A549 (cell line): ENCODE results near the gene SNX25. TPM values are rescaled to one million over a fixed set of nuclear protein-coding genes. Genes with fewer than 3 reads are reported as not detected.

ENCODE experiments used
- ATAC-seq, 2 experiments: fragments of 200-7000 bp in 1 of 2; fragments of >200 bp in 1 of 2; cut with Nextera tagmentation in 1 of 2; cut with Tn5 transposase in 1 of 2; 3 replicates each; pipeline versions ENCODE4 v1.8.0 to v1.9.1; 2018 to 2020; ENCODE audit warnings: mild to moderate bottlenecking in 1 of 2, moderate library complexity in 1 of 2
- CTCF ChIA-PET: fragments of 300-600 bp; sonication (Branson Sonifier 250); formaldehyde crosslinking; extraction: SDS; loops from one replicate; lab custom pipeline; 2021; ENCODE audit warnings: antibody characterized with exemption, inconsistent platforms; lab: Yijun Ruan, JAX
- POLR2A ChIA-PET: fragments of 350-600 bp; formaldehyde crosslinking; extraction: SDS; loops from one replicate; lab custom pipeline; 2021; ENCODE audit warnings: antibody characterized with exemption, inconsistent platforms; lab: Yijun Ruan, JAX
- DNase-seq, 2 experiments: peaks; one replicate each; pipeline versions ENCODE4 v3.0.0 to v3.0.0-alpha.2; 2011 to 2016; ENCODE audit warnings: low read depth in 1 of 2, low spot score in 1 of 2
- FAIRE-seq: peaks from 2 replicates; lab custom pipeline; 2011; peaks lifted over from hg19 to GRCh38; lab: Jason Lieb, UNC
- H3K27ac ChIP-seq, 2 experiments: fragments of >200 bp; sonication (Bioruptor Twin); formaldehyde crosslinking; 3 replicates each; pipeline ENCODE4 v1.5.1; 2016 to 2017
- H3K4me1 ChIP-seq: fragments of >200 bp; sonication (Bioruptor Twin); formaldehyde crosslinking; 3 replicates; pipeline ENCODE4 v1.6.1; 2016
- H3K4me2 ChIP-seq: fragments of >200 bp; sonication (Bioruptor Twin); formaldehyde crosslinking; 3 replicates; pipeline ENCODE4 v1.6.1; 2016
- H3K4me3 ChIP-seq: fragments of >200 bp; sonication (Bioruptor Twin); formaldehyde crosslinking; 3 replicates; pipeline ENCODE4 v1.5.1; 2016
- H3K9me3 ChIP-seq: fragments of >200 bp; sonication (Bioruptor Twin); formaldehyde crosslinking; 3 replicates; pipeline ENCODE4 v1.6.1; 2016
- BHLHE40 ChIP-seq: IDR thresholded peaks from 2 replicates; pipeline ENCODE4 v1.6.1; 2012; ENCODE audit warnings: low read depth, low read length, inconsistent platforms
- CBX2 ChIP-seq: fragments of 200-600 bp; sonication (generic); IDR thresholded peaks from 2 replicates; pipeline ENCODE4 v1.6.1; 2016; ENCODE audit warnings: low read depth, mild to moderate bottlenecking, borderline replicate concordance
- CBX8 ChIP-seq: fragments of 200-600 bp; sonication (generic); IDR thresholded peaks from 2 replicates; pipeline ENCODE4 v1.6.1; 2016
- CEBPB ChIP-seq, 2 experiments: fragments of >200 bp in 1 of 2; sonication (Bioruptor Twin) in 1 of 2; formaldehyde crosslinking in 1 of 2; IDR thresholded peaks; 2 replicates each; pipeline ENCODE4 v1.6.1; 2012 to 2016
- CHD2 ChIP-seq: fragments of 150-350 bp; IDR thresholded peaks from 2 replicates; pipeline ENCODE4 v1.6.1; 2014; ENCODE audit warnings: low read length; ENCODE audit not compliant: partially characterized antibody
- CTCF ChIP-seq: fragments of >200 bp; sonication (Bioruptor Twin); formaldehyde crosslinking; IDR thresholded peaks from 3 replicates; pipeline ENCODE4 v1.5.1; 2016
- EHMT2 ChIP-seq: fragments of 200-600 bp; sonication (generic); IDR thresholded peaks from 2 replicates; pipeline ENCODE4 v1.6.1; 2016; ENCODE audit warnings: antibody characterized with exemption, low read depth, mild to moderate bottlenecking, moderate library complexity
- FOSL2 ChIP-seq, 2 experiments: fragments of 450-650 bp in 1 of 2; fragments of >200 bp in 1 of 2; sonication (Bioruptor Twin) in 1 of 2; formaldehyde crosslinking; IDR thresholded peaks; 2 replicates each; pipeline versions ENCODE4 v1.5.0 to v1.6.1; 2016 to 2020; ENCODE audit warnings: mild to moderate bottlenecking in 1 of 2, moderate library complexity in 1 of 2
- HEYL ChIP-seq: fragments of 250-450 bp; sonication (Bioruptor Pico); IDR thresholded peaks from 2 replicates; pipeline ENCODE4 v1.8.0; 2021; ENCODE audit warnings: mild to moderate bottlenecking, moderate library complexity
- KDM5A ChIP-seq: fragments of 200-600 bp; sonication (generic); IDR thresholded peaks from 2 replicates; pipeline ENCODE4 v1.6.1; 2016; ENCODE audit warnings: antibody characterized with exemption, mild to moderate bottlenecking
- MAX ChIP-seq: IDR thresholded peaks from 2 replicates; pipeline ENCODE4 v1.6.1; 2012
- MAZ ChIP-seq: fragments of 150-350 bp; IDR thresholded peaks from 2 replicates; pipeline ENCODE4 v1.6.1; 2014; ENCODE audit warnings: antibody characterized with exemption, low read depth, low read length, borderline replicate concordance
- POLR2AphosphoS2 ChIP-seq: conservative IDR thresholded peaks from 2 replicates; pipeline ENCODE4 v1.6.1; 2012; ENCODE audit warnings: low read length, improper control_type of control experiment, inconsistent platforms
- RAD21 ChIP-seq, 2 experiments: fragments of >200 bp in 1 of 2; sonication (Bioruptor Twin) in 1 of 2; formaldehyde crosslinking in 1 of 2; IDR thresholded peaks in 1 of 2; conservative IDR thresholded peaks in 1 of 2; 2 replicates in 1 of 2; 3 replicates in 1 of 2; pipeline ENCODE4 v1.6.1; 2012 to 2018; ENCODE audit warnings: inconsistent platforms in 1 of 2
- REST ChIP-seq: fragments of 200-600 bp; sonication (generic); IDR thresholded peaks from 2 replicates; pipeline ENCODE4 v1.6.1; 2016; ENCODE audit warnings: antibody characterized with exemption, mild to moderate bottlenecking, moderate library complexity
- RNF2 ChIP-seq: fragments of 200-600 bp; sonication (generic); IDR thresholded peaks from 2 replicates; pipeline ENCODE4 v1.6.1; 2016; ENCODE audit warnings: low read depth, mild to moderate bottlenecking, antibody characterized with exemption, moderate library complexity, borderline replicate concordance
- WGBS: methylation state at CpG from one replicate; pipeline ENCODE4 v1.1.6; 2017; ENCODE audit errors: missing lambda C conversion rate; 5-methylcytosine and 5-hydroxymethylcytosine counted together
- polyA plus RNA-seq, 4 experiments: library from polyadenylated mRNA; depleted of rRNA in 3 of 4; stranded (reverse); fragments of >200 nt; fragmentation: RNase III in 1 of 4; extraction: RNeasy Plus Mini Kit Qiagen cat#74134 plus additional on column Dnase treatment in 1 of 4; gene quantifications; 2 replicates in 3 of 4; 3 replicates in 1 of 4; pipeline ENCODE4 v1.2.3, GENCODE V29; 2011 to 2017
- TF ChIP-seq, protein P1 (sequence below): IDR thresholded peaks from 2 replicates; pipeline ENCODE4 v1.6.1; 2012; ENCODE audit warnings: low read depth, borderline replicate concordance
- TF ChIP-seq, protein P2 (sequence below): fragments of 150-350 bp; IDR thresholded peaks from 2 replicates; pipeline ENCODE4 v1.6.1; 2014; ENCODE audit warnings: low read depth, mild to moderate bottlenecking, low read length
- TF ChIP-seq, protein P3 (sequence below): IDR thresholded peaks from 2 replicates; pipeline ENCODE4 v1.6.1; 2012

Gene SNX25
- polyA plus RNA-seq, 2 of the 4 experiments (the other 2 are of a cell fraction), result 10.1 to 13.0 TPM

DNA sequence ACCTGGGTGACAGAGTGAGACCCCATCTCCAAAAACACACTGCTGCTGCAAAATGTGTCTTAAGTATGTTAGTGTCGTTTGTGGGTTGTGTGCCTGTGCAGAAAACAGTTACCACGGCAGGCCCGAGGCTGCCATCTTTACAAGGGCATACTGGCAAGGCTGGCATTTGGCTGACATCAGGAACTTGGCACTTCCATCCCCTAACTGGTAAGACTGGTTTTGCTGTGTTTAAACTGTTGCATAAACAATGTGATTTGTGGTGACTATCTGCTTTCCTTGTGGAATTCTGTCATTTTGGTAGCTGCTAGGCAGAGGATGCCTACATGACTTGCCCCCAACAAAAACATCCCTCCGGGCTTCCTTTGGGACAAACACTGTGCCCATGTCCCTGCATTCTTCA is 174.1 kb downstream of the SNX25 start:
- CTCF ChIA-PET, result no interaction called here
- POLR2A ChIA-PET, result no interaction called here
- 88% methylated on average over 4 of the region's 4 CpGs for WGBS
- H3K4me2 ChIP-seq, result no peak overlapping the region
- no peak for ATAC-seq
- no peak for FAIRE-seq
- no peaks in the 10 kb centered on the region for H3K9me3 ChIP-seq
- H3K27ac ChIP-seq, result no peak overlapping the region
- no peak for DNase-seq
- no peaks in the 10 kb centered on the region for H3K4me1 ChIP-seq
- H3K4me3 ChIP-seq, result no peak overlapping the region
- no peak for TF ChIP-seq CEBPB (IDR thresholded peaks at IDR 0.05)
- no peak for TF ChIP-seq CBX2
- TF ChIP-seq BHLHE40, result no peak
- no peak for TF ChIP-seq EHMT2
- no peak for TF ChIP-seq RNF2
- no peak for TF ChIP-seq REST
- no peak for TF ChIP-seq RAD21 (conservative IDR thresholded peaks at IDR 0.05 in 1 of 2, IDR thresholded peaks at IDR 0.05 in 1 of 2)
- TF ChIP-seq, protein P1, sequence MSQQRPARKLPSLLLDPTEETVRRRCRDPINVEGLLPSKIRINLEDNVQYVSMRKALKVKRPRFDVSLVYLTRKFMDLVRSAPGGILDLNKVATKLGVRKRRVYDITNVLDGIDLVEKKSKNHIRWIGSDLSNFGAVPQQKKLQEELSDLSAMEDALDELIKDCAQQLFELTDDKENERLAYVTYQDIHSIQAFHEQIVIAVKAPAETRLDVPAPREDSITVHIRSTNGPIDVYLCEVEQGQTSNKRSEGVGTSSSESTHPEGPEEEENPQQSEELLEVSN, result no peak
- no peak for TF ChIP-seq HEYL (CRISPR knock-in tag)
- no peak for TF ChIP-seq MAX
- no peak for TF ChIP-seq CHD2
- TF ChIP-seq, protein P2, sequence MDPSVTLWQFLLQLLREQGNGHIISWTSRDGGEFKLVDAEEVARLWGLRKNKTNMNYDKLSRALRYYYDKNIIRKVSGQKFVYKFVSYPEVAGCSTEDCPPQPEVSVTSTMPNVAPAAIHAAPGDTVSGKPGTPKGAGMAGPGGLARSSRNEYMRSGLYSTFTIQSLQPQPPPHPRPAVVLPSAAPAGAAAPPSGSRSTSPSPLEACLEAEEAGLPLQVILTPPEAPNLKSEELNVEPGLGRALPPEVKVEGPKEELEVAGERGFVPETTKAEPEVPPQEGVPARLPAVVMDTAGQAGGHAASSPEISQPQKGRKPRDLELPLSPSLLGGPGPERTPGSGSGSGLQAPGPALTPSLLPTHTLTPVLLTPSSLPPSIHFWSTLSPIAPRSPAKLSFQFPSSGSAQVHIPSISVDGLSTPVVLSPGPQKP, result no peak
- no peak for TF ChIP-seq KDM5A
- no peak for TF ChIP-seq CBX8
- no peak for TF ChIP-seq CTCF
- no peak for TF ChIP-seq MAZ
- TF ChIP-seq, protein P3, sequence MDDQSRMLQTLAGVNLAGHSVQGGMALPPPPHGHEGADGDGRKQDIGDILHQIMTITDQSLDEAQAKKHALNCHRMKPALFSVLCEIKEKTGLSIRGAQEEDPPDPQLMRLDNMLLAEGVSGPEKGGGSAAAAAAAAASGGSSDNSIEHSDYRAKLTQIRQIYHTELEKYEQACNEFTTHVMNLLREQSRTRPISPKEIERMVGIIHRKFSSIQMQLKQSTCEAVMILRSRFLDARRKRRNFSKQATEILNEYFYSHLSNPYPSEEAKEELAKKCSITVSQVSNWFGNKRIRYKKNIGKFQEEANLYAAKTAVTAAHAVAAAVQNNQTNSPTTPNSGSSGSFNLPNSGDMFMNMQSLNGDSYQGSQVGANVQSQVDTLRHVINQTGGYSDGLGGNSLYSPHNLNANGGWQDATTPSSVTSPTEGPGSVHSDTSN, result no peak
- TF ChIP-seq POLR2AphosphoS2, result no peak
- no peak for TF ChIP-seq FOSL2 (IDR thresholded peaks at IDR 0.05)
- TF ChIP-seq FOSL2 (CRISPR knock-in tag; IDR thresholded peaks at IDR 0.05), result no peak
